ENCODE results near the gene TLE4.

The TLE4 gene

GRCh38 chr9:79691496-79691895 is 119.7 kb downstream of the TLE4 start:
- Histone ChIP-seq H3K4me1 (peaks cover 3% of the 10 kb centered on the region), H3K79me2 (no peaks in the 10 kb centered on the region), H3K9me3 (ENCODE audit: control insufficient read depth, low read length) (no peaks in the 10 kb centered on the region), H3K9ac (no peak overlapping the region), H3K27me3 (ENCODE audit: control insufficient read depth, insufficient read depth, low read length) (no peaks in the 10 kb centered on the region), H2AFZ (no peak overlapping the region), H3K4me2 (ENCODE audit: low read length) (no peak overlapping the region), H3K36me3 (ENCODE audit: control insufficient read depth, insufficient read depth, low read length) (no peaks in the 10 kb centered on the region), H3K4me3 (ENCODE audit: low read depth, low read length) (no peak overlapping the region), H3K27ac (no peak overlapping the region)
- no peak for TF ChIP-seq CTCF (IDR thresholded peaks at IDR 0.05)

GRCh38 chr9:79692857-79693571 is 121.2 kb downstream of the TLE4 start:
- H3K27me3 ChIP-seq (ENCODE audit: control insufficient read depth, insufficient read depth, low read length) = no peaks in the 10 kb centered on the region
- H3K9me3 ChIP-seq (ENCODE audit: control insufficient read depth, low read length) = no peaks in the 10 kb centered on the region
- no peak overlapping the region for H3K4me2 ChIP-seq (ENCODE audit: low read length)
- H3K9ac ChIP-seq = no peak overlapping the region
- H3K27ac ChIP-seq = no peak overlapping the region
- no peaks in the 10 kb centered on the region for H3K79me2 ChIP-seq
- H3K36me3 ChIP-seq (ENCODE audit: control insufficient read depth, insufficient read depth, low read length) = no peaks in the 10 kb centered on the region
- peaks cover 3% of the 10 kb centered on the region for H3K4me1 ChIP-seq
- no peak overlapping the region for H3K4me3 ChIP-seq (ENCODE audit: low read depth, low read length)
- H2AFZ ChIP-seq = no peak overlapping the region
- no peak for TF ChIP-seq CTCF (IDR thresholded peaks at IDR 0.05)

- H3K9me3 ChIP-seq (ENCODE audit: control insufficient read depth, low read length) = no peaks in the 10 kb centered on the region
- no peak for TF ChIP-seq CTCF (IDR thresholded peaks at IDR 0.05)
Observed at GRCh38 chr9:79693750-79694149, 122.0 kb downstream of the TLE4 start.

GRCh38 chr9:79694208-79694607 is 122.4 kb downstream of the TLE4 start:
- H3K27me3 ChIP-seq (ENCODE audit: control insufficient read depth, insufficient read depth, low read length) = no peaks in the 10 kb centered on the region
- no peak overlapping the region for H2AFZ ChIP-seq
- H3K4me2 ChIP-seq (ENCODE audit: low read length) = no peak overlapping the region
- no peak overlapping the region for H3K9ac ChIP-seq
- no peaks in the 10 kb centered on the region for H3K79me2 ChIP-seq
- H3K27ac ChIP-seq = no peak overlapping the region
- no peak overlapping the region for H3K4me3 ChIP-seq (ENCODE audit: low read depth, low read length)
- no peaks in the 10 kb centered on the region for H3K36me3 ChIP-seq (ENCODE audit: control insufficient read depth, insufficient read depth, low read length)
- H3K4me1 ChIP-seq = peaks cover 3% of the 10 kb centered on the region
- H3K9me3 ChIP-seq (ENCODE audit: control insufficient read depth, low read length) = no peaks in the 10 kb centered on the region
- no peak for TF ChIP-seq CTCF (IDR thresholded peaks at IDR 0.05)

More at GRCh38 chr9:79693750-79694149, 122.0 kb downstream of the TLE4 start:
- Histone ChIP-seq H3K36me3 (ENCODE audit: control insufficient read depth, insufficient read depth, low read length) (no peaks in the 10 kb centered on the region), H3K4me1 (peaks cover 3% of the 10 kb centered on the region), H3K27ac (no peak overlapping the region), H3K4me3 (ENCODE audit: low read depth, low read length) (no peak overlapping the region), H3K79me2 (no peaks in the 10 kb centered on the region), H2AFZ (no peak overlapping the region), H3K4me2 (ENCODE audit: low read length) (no peak overlapping the region), H3K27me3 (ENCODE audit: control insufficient read depth, insufficient read depth, low read length) (no peaks in the 10 kb centered on the region), H3K9ac (no peak overlapping the region)
